Measurements from ENCODE around the gene CD7. TPM values are rescaled to one million over a fixed set of nuclear protein-coding genes. Genes with fewer than 3 reads are reported as not detected.

Gene CD7
- total RNA-seq, 1 donor from 2014 or later = 0.46 TPM

DNA sequence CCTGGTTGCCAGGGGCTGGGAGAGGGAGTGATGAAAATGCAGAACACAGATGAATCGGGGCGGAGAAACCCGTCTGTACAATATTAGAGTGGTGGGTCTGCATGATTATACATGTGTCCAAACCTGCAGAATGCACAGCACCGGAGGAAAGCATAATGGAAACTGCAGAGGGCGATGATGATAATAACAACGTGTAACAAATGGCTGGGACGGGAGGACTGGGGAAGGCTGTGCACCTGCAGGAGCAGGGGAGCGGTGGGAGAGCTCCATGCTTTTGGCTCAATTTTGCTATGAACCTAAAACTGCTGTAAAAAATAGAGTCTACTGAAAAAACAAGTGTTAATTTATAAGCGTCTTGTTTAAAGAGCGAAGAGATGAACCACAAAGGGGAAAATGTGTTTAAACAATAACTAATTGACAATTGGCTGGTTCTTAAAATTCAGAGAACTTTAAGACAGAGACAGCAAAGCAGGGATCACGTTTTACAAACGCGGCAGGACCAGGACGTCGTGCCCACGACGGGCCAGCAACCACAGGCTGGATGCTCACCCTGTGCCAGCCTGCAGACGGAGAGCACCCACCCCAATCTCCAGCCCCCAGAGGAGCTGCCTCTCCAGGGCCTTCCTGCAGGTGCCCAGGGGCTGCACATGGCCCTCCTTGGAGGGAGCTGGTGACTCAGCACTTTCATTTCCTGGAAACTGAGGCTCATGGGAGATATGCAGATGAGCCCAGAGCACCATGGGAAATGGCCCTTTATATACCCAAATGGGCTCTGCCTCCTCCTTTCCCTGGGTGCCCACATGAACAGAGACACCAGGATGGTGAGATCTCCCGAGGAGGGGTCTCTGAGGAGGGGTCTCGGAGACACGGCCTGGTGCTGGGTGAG lies 41.3 kb upstream of the CD7 start, which contains the start of gene TEX19:
TEX19 (plus strand) TSS at position 783 of the 886 bp plus-strand sequence. CDS start 2,904 bp downstream, outside the sequence.
- no peak for TF ChIP-seq CTCF (IDR thresholded peaks at IDR 0.05; ENCODE audit: unreplicated experiment)
- H3K27ac Mint-ChIP-seq = no peak within 1 kb of the TSS
- no peak within 1 kb of the TSS for H3K4me3 Mint-ChIP-seq (ENCODE audit: low read depth)
- H3K9me3 Mint-ChIP-seq (ENCODE audit: low read depth) = no peaks in the 10 kb centered on the region
- H3K4me1 Mint-ChIP-seq (ENCODE audit: low read depth) = peaks cover 4% of the 10 kb centered on the region
- DNase-seq (ENCODE audit: low spot score, unreplicated experiment) = no peak
- H3K27me3 Mint-ChIP-seq = peaks cover 22% of the 10 kb centered on the region
- no peaks in the 10 kb centered on the region for H3K36me3 Mint-ChIP-seq (ENCODE audit: insufficient read depth)

DNA sequence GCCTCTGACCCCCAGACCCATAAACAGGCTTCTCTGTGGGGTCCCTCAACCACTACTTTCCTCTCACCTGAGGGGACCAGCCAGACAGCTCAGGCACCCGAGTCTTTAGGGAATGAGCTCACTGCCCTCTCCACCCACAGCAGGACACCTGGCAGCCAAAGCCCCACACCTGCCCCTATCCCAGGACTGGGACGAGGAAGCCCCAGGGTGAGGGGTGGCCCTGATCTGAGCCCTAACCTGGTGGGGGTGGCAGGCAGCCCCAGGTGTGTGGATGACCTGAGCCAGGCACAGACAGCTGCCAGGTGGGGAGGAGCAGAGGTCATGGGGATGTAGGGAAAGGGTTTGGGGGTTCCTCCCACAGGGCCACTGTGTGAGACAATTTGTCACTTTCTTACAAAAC lies 40.0 kb upstream of the CD7 start:
- H3K4me1 Mint-ChIP-seq (ENCODE audit: low read depth) = peaks cover 4% of the 10 kb centered on the region
- TF ChIP-seq CTCF (IDR thresholded peaks at IDR 0.05; ENCODE audit: unreplicated experiment) = no peak

GRCh38 chr17:82356845-82357355 lies 39.5 kb upstream of the CD7 start:
- Mint-ChIP-seq H3K36me3 (ENCODE audit: insufficient read depth) (no peaks in the 10 kb centered on the region), H3K4me3 (ENCODE audit: low read depth) (no peak overlapping the region), H3K4me1 (ENCODE audit: low read depth) (peaks cover 4% of the 10 kb centered on the region), H3K27me3 (peaks cover 15% of the 10 kb centered on the region), H3K27ac (no peak overlapping the region), H3K9me3 (ENCODE audit: low read depth) (no peaks in the 10 kb centered on the region)
- no peak for TF ChIP-seq CTCF (IDR thresholded peaks at IDR 0.05; ENCODE audit: unreplicated experiment)
- no peak for DNase-seq (ENCODE audit: low spot score, unreplicated experiment)

More for the DNA sequence above, 40.0 kb upstream of the CD7 start:
- Mint-ChIP-seq H3K9me3 (ENCODE audit: low read depth) (no peaks in the 10 kb centered on the region), H3K4me3 (ENCODE audit: low read depth) (no peak overlapping the region), H3K36me3 (ENCODE audit: insufficient read depth) (no peaks in the 10 kb centered on the region), H3K27me3 (peaks cover 17% of the 10 kb centered on the region), H3K27ac (no peak overlapping the region)
- no peak for DNase-seq (ENCODE audit: low spot score, unreplicated experiment)

DNA sequence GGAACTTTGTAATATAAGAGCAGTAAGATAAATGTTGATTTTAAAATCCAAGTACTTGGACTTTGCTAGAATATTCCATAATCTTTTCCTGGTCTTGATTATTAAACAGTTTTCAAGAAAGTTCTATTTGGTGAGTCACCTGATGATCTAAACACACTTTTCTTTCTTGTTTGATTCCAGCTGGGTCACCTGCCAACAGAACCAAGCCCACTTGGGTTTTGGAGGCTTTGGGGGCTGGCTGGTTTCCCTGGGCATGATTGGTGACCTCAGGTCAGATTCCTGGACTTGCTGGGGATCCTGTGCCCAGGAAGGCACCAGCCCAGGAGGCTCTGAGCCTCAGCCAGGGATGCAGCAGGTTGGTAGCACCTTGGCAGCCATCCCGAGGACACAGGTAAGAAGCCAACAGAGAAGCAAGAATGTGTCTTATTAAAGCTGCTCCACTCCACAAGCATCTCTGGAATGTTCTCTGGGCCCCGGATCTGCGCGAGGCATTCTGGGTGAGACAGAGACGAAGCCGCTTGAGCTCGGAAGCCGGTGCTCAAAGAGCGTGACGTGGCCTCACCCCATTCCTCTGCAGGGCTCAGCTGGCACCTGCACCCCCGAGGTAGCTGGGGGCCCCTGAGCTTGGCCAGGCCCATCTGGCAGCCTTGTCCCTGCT lies 38.5 kb upstream of the CD7 start:
- no peaks in the 10 kb centered on the region for H3K36me3 Mint-ChIP-seq (ENCODE audit: insufficient read depth)
- no peak for TF ChIP-seq CTCF (IDR thresholded peaks at IDR 0.05; ENCODE audit: unreplicated experiment)
- H3K27ac Mint-ChIP-seq = no peak overlapping the region
- no peak overlapping the region for H3K4me3 Mint-ChIP-seq (ENCODE audit: low read depth)
- H3K9me3 Mint-ChIP-seq (ENCODE audit: low read depth) = no peaks in the 10 kb centered on the region
- H3K4me1 Mint-ChIP-seq (ENCODE audit: low read depth) = peaks cover 5% of the 10 kb centered on the region
- peaks cover 12% of the 10 kb centered on the region for H3K27me3 Mint-ChIP-seq
- DNase-seq (ENCODE audit: low spot score, unreplicated experiment) = no peak

DNA sequence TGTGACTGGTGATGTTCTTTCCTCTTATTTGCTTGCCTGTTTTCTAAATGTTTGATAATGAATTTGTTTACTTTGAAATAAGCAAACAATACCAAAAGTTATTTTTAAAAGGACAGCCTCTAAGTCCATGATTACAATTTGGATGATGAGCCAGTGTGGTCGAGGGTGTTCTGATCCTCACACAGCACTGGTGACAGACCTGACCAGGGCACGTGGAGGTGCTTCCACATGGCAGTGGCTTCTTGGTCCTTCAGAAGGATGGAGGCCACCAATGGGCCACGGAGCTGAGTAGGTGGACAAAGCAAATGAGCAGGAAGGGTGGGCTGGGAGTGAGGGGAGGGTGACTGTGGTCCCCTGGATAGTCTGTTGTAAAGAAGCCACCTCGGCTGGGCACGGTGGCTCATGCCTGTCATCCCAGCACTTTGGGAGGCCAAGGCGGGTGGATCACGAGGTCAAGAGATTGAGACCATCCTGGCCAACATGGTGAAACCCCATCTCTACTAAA lies 37.4 kb upstream of the CD7 start:
- Mint-ChIP-seq H3K36me3 (ENCODE audit: insufficient read depth) (no peaks in the 10 kb centered on the region), H3K4me1 (ENCODE audit: low read depth) (peaks cover 5% of the 10 kb centered on the region), H3K9me3 (ENCODE audit: low read depth) (no peaks in the 10 kb centered on the region), H3K4me3 (ENCODE audit: low read depth) (no peak overlapping the region), H3K27me3 (peaks cover 12% of the 10 kb centered on the region), H3K27ac (no peak overlapping the region)
- no peak for DNase-seq (ENCODE audit: low spot score, unreplicated experiment)
- no peak for TF ChIP-seq CTCF (IDR thresholded peaks at IDR 0.05; ENCODE audit: unreplicated experiment)

Data from progenitor cell of endocrine pancreas (in vitro differentiated cells).